OCI-LY3 (cell line): ENCODE data around the gene LYRM9.

ENCODE experiments used
- H2AFZ ChIP-seq: fragments of 200-600, 300-600 bp; shearing (Covaris generic); 2 replicates; pipeline ENCODE4 v1.6.0; 2014; ENCODE audit warnings: antibody characterized with exemption, low read depth, low read length
- H3K27ac ChIP-seq: fragments of 200-600, 300-600 bp; sonication (generic); 2 replicates; pipeline ENCODE4 v1.5.1; 2014; ENCODE audit warnings: mild to moderate bottlenecking, low read length, moderate library complexity, mixed read lengths
- H3K27me3 ChIP-seq: fragments of 200-600, 300-600 bp; sonication (generic); 2 replicates; pipeline ENCODE4 v1.6.1; 2014; ENCODE audit warnings: low read depth, low read length, mixed read lengths
- H3K36me3 ChIP-seq: fragments of 200-600, 300-600 bp; sonication (generic); replicated peaks from 2 replicates; pipeline ENCODE3; 2014; ENCODE audit warnings: low read depth, low read length, mixed read lengths
- H3K4me1 ChIP-seq: fragments of 300-600, 200-600 bp; sonication (generic); 2 replicates; pipeline ENCODE4 v1.6.1; 2014; ENCODE audit warnings: low read length, mixed read lengths
- H3K4me2 ChIP-seq: fragments of 200-600, 300-600 bp; sonication (generic); 2 replicates; pipeline ENCODE4 v1.6.1; 2014; ENCODE audit warnings: low read length, mixed read lengths
- H3K4me3 ChIP-seq: fragments of 300-600, 200-600 bp; sonication (generic); 2 replicates; pipeline ENCODE4 v1.5.1; 2014; ENCODE audit warnings: antibody characterized with exemption, mild to moderate bottlenecking, low read length, moderate library complexity
- H3K79me2 ChIP-seq: fragments of 300-600, 200-600 bp; shearing (Covaris generic); 2 replicates; pipeline ENCODE4 v1.6.1; 2014; ENCODE audit warnings: mild to moderate bottlenecking, low read length, mixed read lengths
- H3K9ac ChIP-seq: fragments of 300-600, 200-600 bp; shearing (Covaris generic); 2 replicates; pipeline ENCODE4 v1.6.0; 2014; ENCODE audit warnings: mild to moderate bottlenecking, low read length, moderate library complexity
- H3K9me3 ChIP-seq: fragments of 200-600, 300-600 bp; shearing (Covaris generic); 2 replicates; pipeline ENCODE4 v1.6.1; 2014; ENCODE audit warnings: low read length, mixed read lengths; ENCODE audit not compliant: insufficient read depth
- H4K20me1 ChIP-seq: fragments of 200-600, 300-600 bp; sonication (generic); 2 replicates; pipeline ENCODE4 v1.6.1; 2016; ENCODE audit warnings: low read length, mixed read lengths; ENCODE audit not compliant: insufficient read depth
- EZH2phosphoT487 ChIP-seq: fragments of 200-600 bp; shearing (Covaris generic); IDR thresholded peaks from 2 replicates; pipeline ENCODE4 v1.6.1; 2018; ENCODE audit warnings: antibody characterized with exemption, mixed run types, low read depth
- TF ChIP-seq, protein P1 (sequence below): fragments of 200-600, 300-600 bp; sonication (generic); IDR thresholded peaks from 2 replicates; pipeline ENCODE4 v1.5.1; 2014; ENCODE audit warnings: antibody characterized with exemption, low read length, low read depth

LYRM9 gene

DNA sequence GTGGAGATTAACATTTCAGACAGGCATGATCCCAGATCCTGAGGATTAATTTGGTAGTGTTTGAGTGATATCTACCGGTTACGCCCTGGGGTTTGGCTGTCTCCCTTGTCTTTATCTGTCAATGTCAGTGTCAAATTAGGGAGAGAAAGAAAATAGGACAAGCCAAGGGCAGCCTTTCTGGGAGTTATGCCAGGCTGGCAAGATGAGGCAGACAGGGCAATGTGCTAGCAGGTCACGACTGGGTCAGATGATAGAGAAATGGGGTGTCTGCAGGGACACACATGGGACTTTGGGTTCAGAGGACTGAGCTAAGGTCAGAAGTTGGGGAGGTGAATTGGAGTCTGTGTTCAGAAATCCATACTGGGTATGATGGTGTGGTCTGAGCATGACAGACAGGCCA is 27.4 kb upstream of the LYRM9 start:
- Histone ChIP-seq H3K79me2 (no peaks in the 10 kb centered on the region), H3K4me2 (no peak overlapping the region), H3K4me1 (no peaks in the 10 kb centered on the region), H4K20me1 (no peaks in the 10 kb centered on the region), H3K9ac (no peak overlapping the region), H3K9me3 (no peaks in the 10 kb centered on the region), H3K27ac (no peak overlapping the region), H2AFZ (no peak overlapping the region), H3K27me3 (no peaks in the 10 kb centered on the region), H3K4me3 (no peak overlapping the region), H3K36me3 (no peaks in the 10 kb centered on the region)
- TF ChIP-seq, protein P1, sequence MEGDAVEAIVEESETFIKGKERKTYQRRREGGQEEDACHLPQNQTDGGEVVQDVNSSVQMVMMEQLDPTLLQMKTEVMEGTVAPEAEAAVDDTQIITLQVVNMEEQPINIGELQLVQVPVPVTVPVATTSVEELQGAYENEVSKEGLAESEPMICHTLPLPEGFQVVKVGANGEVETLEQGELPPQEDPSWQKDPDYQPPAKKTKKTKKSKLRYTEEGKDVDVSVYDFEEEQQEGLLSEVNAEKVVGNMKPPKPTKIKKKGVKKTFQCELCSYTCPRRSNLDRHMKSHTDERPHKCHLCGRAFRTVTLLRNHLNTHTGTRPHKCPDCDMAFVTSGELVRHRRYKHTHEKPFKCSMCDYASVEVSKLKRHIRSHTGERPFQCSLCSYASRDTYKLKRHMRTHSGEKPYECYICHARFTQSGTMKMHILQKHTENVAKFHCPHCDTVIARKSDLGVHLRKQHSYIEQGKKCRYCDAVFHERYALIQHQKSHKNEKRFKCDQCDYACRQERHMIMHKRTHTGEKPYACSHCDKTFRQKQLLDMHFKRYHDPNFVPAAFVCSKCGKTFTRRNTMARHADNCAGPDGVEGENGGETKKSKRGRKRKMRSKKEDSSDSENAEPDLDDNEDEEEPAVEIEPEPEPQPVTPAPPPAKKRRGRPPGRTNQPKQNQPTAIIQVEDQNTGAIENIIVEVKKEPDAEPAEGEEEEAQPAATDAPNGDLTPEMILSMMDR = no peak
- no peak for TF ChIP-seq EZH2phosphoT487

DNA sequence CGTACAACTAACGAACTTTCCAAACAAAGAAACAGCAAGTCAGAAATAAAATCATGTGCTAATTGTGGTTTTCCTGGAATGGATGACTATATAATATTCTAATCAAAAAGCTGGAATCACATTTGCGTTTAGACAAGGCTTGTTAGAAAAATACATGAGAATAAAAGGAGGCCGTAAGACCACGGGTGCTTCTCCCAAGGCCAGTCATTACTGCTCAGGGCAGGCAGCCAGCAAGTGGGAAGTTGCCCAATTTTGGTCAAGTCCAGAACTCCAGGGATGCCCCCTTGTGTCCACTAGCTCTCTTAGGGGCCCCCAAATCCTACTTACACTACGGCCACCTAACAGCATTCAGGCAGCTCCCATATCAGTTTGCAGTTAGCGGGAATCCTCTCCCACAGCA is 25.9 kb upstream of the LYRM9 start:
- Histone ChIP-seq H3K4me3 (no peak overlapping the region), H4K20me1 (no peaks in the 10 kb centered on the region), H3K36me3 (no peaks in the 10 kb centered on the region), H3K9me3 (no peaks in the 10 kb centered on the region), H2AFZ (no peak overlapping the region), H3K9ac (no peak overlapping the region), H3K4me2 (no peak overlapping the region), H3K79me2 (no peaks in the 10 kb centered on the region), H3K27me3 (no peaks in the 10 kb centered on the region), H3K27ac (no peak overlapping the region), H3K4me1 (no peaks in the 10 kb centered on the region)
- TF ChIP-seq, protein P1 = no peak
- no peak for TF ChIP-seq EZH2phosphoT487

DNA sequence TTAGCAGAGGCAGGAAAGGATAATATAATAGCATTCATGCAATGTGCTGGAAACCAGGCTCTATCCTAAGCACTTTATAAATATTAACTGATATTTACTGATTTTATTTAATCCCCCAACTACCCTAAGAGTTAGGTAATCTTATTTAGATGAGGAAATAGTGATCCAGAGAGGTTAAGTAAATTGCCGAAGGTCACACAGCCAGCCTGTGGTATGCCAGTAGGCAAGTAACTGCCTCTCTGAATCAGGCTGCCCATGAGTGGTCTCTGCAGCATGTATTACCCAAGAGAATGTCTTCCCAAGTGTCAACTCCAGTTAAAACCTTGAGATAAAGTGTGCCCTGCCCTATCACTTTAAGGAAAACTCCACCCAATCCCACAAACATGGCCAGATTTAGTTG is 25.3 kb upstream of the LYRM9 start:
- Histone ChIP-seq H3K4me1 (no peaks in the 10 kb centered on the region), H3K4me3 (no peak overlapping the region), H3K27me3 (no peaks in the 10 kb centered on the region), H2AFZ (no peak overlapping the region), H3K36me3 (no peaks in the 10 kb centered on the region), H3K27ac (no peak overlapping the region), H3K79me2 (no peaks in the 10 kb centered on the region), H3K9me3 (no peaks in the 10 kb centered on the region), H3K4me2 (no peak overlapping the region), H4K20me1 (no peaks in the 10 kb centered on the region), H3K9ac (no peak overlapping the region)
- no peak for TF ChIP-seq EZH2phosphoT487
- TF ChIP-seq, protein P1 = no peak

GRCh38 chr17:27917000-27917399 is 23.8 kb upstream of the LYRM9 start:
- H4K20me1 ChIP-seq = no peaks in the 10 kb centered on the region
- H3K9ac ChIP-seq = no peak overlapping the region
- no peaks in the 10 kb centered on the region for H3K36me3 ChIP-seq
- no peaks in the 10 kb centered on the region for H3K79me2 ChIP-seq
- H3K4me2 ChIP-seq = no peak overlapping the region
- no peak overlapping the region for H2AFZ ChIP-seq
- H3K4me1 ChIP-seq = no peaks in the 10 kb centered on the region
- H3K27ac ChIP-seq = no peak overlapping the region
- H3K27me3 ChIP-seq = no peaks in the 10 kb centered on the region
- TF ChIP-seq EZH2phosphoT487 = no peak
- TF ChIP-seq, protein P1 = no peak
- no peak overlapping the region for H3K4me3 ChIP-seq
- H3K9me3 ChIP-seq = no peaks in the 10 kb centered on the region
